ENCODE data around the gene HMX2. TPM values are rescaled to one million over a fixed set of nuclear protein-coding genes. Genes with fewer than 3 reads are reported as not detected.

Gene HMX2
- total RNA-seq, 1 donor from 2014 or later = 0.13 TPM

DNA sequence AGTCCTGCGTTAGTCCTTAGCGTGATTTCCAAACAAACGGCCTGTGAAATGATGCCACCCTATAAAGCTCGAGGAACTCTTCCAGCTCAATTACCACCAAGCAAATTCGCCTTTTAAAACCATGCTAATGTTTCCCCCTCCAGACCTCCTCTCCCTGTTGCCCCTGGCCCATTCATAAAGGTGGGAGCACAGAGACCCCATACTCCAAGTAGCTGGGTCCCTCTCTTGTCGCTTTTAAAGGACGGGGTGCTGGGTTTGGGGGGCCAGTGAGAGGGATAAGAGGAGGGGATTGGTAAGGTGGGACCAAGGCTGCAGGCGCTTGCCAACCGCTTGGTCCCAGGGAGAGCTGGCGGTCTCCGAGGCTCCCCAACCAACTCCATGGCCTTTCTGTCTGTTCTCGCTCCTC, 1.2 kb downstream of the HMX2 start:
- TF ChIP-seq, protein P1, sequence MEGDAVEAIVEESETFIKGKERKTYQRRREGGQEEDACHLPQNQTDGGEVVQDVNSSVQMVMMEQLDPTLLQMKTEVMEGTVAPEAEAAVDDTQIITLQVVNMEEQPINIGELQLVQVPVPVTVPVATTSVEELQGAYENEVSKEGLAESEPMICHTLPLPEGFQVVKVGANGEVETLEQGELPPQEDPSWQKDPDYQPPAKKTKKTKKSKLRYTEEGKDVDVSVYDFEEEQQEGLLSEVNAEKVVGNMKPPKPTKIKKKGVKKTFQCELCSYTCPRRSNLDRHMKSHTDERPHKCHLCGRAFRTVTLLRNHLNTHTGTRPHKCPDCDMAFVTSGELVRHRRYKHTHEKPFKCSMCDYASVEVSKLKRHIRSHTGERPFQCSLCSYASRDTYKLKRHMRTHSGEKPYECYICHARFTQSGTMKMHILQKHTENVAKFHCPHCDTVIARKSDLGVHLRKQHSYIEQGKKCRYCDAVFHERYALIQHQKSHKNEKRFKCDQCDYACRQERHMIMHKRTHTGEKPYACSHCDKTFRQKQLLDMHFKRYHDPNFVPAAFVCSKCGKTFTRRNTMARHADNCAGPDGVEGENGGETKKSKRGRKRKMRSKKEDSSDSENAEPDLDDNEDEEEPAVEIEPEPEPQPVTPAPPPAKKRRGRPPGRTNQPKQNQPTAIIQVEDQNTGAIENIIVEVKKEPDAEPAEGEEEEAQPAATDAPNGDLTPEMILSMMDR (IDR thresholded peaks at IDR 0.05) = no peak
- peak overlapping the region; percentile 69 for H3K4me3 Mint-ChIP-seq
- peaks cover 57% of the 10 kb centered on the region for H3K4me1 Mint-ChIP-seq
- DNase-seq (no peak), ATAC-seq (ENCODE audit: low read depth) (no peak)
- peaks cover 2% of the 10 kb centered on the region for H3K36me3 Mint-ChIP-seq (ENCODE audit: low read depth)
- intact Hi-C loops (cut with micrococcal nuclease) = loop anchor here (10.0 kb wide), 1 partner anchor 1296 kb away; no protein-coding TSS in a partner anchor
- H3K27ac Mint-ChIP-seq = peak overlapping the region; percentile 47
- H3K27me3 Mint-ChIP-seq = peaks cover 44% of the 10 kb centered on the region
- no peaks in the 10 kb centered on the region for H3K9me3 Mint-ChIP-seq
- ChIA-PET POLR2A (interaction anchor here (1.2 kb wide), 1 partner anchor 8 kb away, joined by 3 read pairs; no protein-coding TSS in a partner anchor), CTCF (interaction anchor here (0.7 to 1.0 kb wide), 2 partner anchors 16 to 17 kb away, joined by 3 to 5 read pairs; no protein-coding TSS in a partner anchor)

DNA sequence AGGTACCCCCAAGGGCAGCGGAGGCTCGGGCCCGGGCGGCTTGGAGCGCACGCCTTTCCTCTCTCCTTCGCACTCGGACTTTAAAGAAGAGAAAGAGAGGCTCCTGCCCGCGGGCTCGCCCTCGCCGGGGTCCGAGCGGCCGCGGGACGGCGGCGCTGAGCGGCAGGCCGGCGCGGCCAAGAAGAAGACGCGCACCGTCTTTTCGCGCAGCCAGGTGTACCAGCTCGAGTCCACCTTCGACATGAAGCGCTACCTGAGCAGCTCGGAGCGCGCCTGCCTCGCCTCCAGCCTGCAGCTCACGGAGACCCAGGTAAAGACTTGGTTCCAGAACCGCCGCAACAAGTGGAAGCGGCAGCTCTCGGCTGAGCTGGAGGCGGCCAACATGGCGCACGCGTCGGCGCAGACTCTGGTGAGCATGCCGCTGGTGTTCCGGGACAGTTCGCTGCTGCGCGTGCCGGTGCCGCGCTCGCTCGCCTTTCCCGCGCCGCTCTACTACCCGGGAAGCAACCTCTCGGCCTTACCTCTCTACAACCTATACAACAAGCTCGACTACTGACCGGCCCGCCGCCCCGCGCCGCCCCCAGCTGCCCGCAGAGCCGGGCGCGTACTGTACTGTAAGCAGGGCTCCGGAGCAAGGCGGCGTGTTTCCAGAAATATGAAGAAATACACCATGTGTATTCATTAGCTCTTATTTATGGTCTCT, 1.8 kb downstream of the HMX2 start:
- Mint-ChIP-seq H3K9me3 (no peaks in the 10 kb centered on the region), H3K36me3 (ENCODE audit: low read depth) (peaks cover 4% of the 10 kb centered on the region), H3K27me3 (peaks cover 39% of the 10 kb centered on the region), H3K27ac (peak overlapping the region; percentile 30), H3K4me3 (peak overlapping the region; percentile 80), H3K4me1 (peaks cover 57% of the 10 kb centered on the region)
- intact Hi-C loops (cut with micrococcal nuclease) = loop anchor here (5.0 to 10.0 kb wide), 5 partner anchors 408 to 1768 kb away; partner anchors contain the start of genes ABRAXAS2 and OAT
- TF ChIP-seq, protein P1 (IDR thresholded peaks at IDR 0.05) = no peak
- CTCF ChIA-PET = interaction anchor here (0.7 to 1.0 kb wide), 2 partner anchors 16 to 18 kb away, joined by 3 to 5 read pairs; no protein-coding TSS in a partner anchor
- POLR2A ChIA-PET = interaction anchor here (1.2 kb wide), 1 partner anchor 9 kb away, joined by 3 read pairs; no protein-coding TSS in a partner anchor
- DNase-seq = peak; percentile 42
- ATAC-seq (ENCODE audit: low read depth) = no peak

DNA sequence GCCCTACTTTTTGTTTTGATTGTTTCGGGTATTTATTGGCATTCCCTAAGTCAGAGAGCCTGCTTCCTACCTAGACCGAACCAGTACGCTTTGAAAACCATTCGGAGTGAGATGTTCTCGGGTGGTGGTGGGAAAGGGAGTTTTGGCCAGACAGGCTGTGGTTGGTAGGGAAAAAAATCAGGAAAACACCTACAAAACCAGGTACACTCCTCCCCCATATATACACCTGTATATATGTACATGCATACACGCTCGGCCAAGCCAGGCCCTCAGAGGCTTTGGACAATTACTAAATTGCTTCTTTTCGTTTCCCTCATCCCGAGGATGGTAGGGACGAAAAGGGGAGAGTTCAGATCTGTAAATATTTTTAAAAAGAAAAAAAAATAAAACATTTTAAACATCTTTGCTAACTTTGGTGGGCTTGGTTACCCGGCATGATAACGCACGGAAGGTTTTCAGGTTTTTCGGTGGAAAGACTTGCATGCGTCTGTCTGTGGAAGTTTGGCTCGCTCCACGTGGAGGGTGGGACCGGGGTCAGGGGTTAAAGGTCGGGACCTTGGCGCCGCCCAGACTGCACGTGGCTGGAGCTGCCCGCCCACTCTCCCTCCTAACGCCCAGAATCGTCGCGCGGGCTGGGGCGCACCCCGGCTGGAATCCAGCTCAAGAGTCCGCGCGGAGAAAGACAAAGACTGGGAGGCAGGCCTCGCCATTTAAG, 2.5 kb downstream of the HMX2 start:
- intact Hi-C loops (cut with micrococcal nuclease) = loop anchor here (5.0 kb wide), 4 partner anchors 407 to 1767 kb away; partner anchors contain the start of genes ABRAXAS2 and OAT
- TF ChIP-seq, protein P1 (IDR thresholded peaks at IDR 0.05) = no peak
- Mint-ChIP-seq H3K9me3 (no peaks in the 10 kb centered on the region), H3K4me1 (peaks cover 58% of the 10 kb centered on the region), H3K4me3 (peak overlapping the region; percentile 80), H3K27ac (peak overlapping the region; percentile 30), H3K36me3 (ENCODE audit: low read depth) (peaks cover 11% of the 10 kb centered on the region), H3K27me3 (peaks cover 32% of the 10 kb centered on the region)
- ChIA-PET POLR2A (interaction anchor here (0.7 to 2.6 kb wide), 3 partner anchors 9 to 142 kb away, joined by 3 to 8 read pairs (median 3); partner anchors contain the start of genes ACADSB and IKZF5), CTCF (interaction anchor here (0.8 to 1.5 kb wide), 2 partner anchors 11 to 17 kb away, joined by 3 to 6 read pairs; no protein-coding TSS in a partner anchor)
- ATAC-seq (ENCODE audit: low read depth) = no peak
- no peak for DNase-seq

DNA sequence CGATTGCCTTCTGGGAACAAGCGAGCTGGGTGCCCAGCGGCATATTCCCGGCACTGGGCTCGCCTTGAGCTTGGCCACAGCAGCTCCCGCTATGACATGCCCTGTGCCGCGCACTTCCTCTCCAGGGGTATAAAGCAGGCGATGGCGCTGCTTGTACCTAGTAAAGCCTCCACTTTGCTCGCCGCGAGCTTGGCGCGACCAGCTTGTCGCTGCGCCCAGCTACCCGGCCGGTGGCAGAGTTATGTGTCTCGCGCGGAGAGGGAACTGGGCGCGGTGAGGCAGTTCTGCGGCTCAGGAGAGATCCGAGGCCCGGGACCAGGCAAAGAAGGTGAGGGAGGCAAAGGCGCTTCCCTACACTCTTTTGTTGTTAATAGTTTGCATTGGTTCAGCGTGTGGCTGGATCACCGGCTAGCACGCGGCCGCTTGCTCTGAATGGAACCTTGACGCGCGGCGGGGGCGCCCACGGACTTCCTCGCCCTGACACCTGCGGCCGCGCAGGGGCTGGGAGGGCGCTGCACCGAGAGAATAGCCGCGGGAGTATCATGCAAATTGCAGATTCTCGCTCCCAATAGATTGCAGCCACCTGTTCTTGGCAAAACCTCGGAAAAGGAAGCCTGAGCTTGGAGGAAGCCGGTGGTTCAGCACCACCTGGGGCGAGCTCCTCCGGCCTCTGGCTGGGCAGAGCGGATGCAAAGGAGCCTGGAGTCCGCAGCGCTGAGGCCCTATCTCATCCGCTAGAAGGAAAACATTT, 3.2 kb downstream of the HMX2 start:
- no peaks in the 10 kb centered on the region for H3K9me3 Mint-ChIP-seq
- H3K27me3 Mint-ChIP-seq = peaks cover 27% of the 10 kb centered on the region
- intact Hi-C loops (cut with micrococcal nuclease) = loop anchor here (1.0 to 5.0 kb wide), 5 partner anchors 18 to 1766 kb away; partner anchors contain the start of genes ABRAXAS2 and OAT
- TF ChIP-seq, protein P1 (IDR thresholded peaks at IDR 0.05) = no peak
- peak; percentile 35 for DNase-seq
- ChIA-PET CTCF (interaction anchor here (0.7 to 1.5 kb wide), 3 partner anchors 12 to 18 kb away, joined by 3 to 6 read pairs (median 3); no protein-coding TSS in a partner anchor), POLR2A (interaction anchor here (0.6 to 2.6 kb wide), 3 partner anchors 10 to 143 kb away, joined by 3 to 8 read pairs (median 4); partner anchors contain the start of genes ACADSB and IKZF5)
- peaks cover 16% of the 10 kb centered on the region for H3K36me3 Mint-ChIP-seq (ENCODE audit: low read depth)
- ATAC-seq (ENCODE audit: low read depth) = no peak
- no peak overlapping the region for H3K27ac Mint-ChIP-seq
- H3K4me1 Mint-ChIP-seq = peaks cover 60% of the 10 kb centered on the region
- H3K4me3 Mint-ChIP-seq = peak overlapping the region; percentile 44

Data from activated B cell treated with CpG ODN at 0.5 μM for 24 hours (primary cell).